HTERT RPE-1 (cell line): ENCODE data around the gene CRABP1.

Experiments used
- in situ Hi-C: fragments of 300-500 bp; cut with MboI; formaldehyde crosslinking; loops from 4 replicates; pipeline ENCODE4 v1.14.3; 2020; ENCODE audit warnings: low sequenced_read_pairs

CRABP1 gene

GRCh38 chr15:78316283-78317083, 23.7 kb upstream of the CRABP1 start:
- in situ Hi-C loops: no loop called here

- in situ Hi-C loops: no loop called here
Observed at GRCh38 chr15:78317145-78317836, 22.9 kb upstream of the CRABP1 start.

- in situ Hi-C loops: no loop called here
Observed at GRCh38 chr15:78319588-78319987, 20.6 kb upstream of the CRABP1 start.

DNA sequence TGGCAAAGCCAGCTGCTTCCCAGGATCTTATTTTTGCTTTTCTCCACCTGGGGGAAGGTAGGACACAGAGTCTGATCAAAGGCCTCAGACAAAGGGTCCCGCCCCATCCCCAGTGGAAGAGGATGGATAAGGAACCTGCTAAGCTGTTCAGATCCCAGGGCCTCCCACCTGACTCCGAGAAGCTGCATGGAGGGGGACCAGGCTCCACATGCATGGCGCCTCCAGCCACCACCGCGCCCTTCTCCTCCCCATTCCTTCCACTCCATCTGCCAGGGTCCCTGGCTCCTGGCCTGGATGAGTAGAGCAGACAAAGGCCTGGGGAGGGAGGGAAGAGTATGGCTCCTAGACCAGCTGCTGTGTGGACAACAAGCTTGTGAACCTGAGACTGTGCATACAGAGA, 20.0 kb upstream of the CRABP1 start:
- in situ Hi-C loops: no loop called here

GRCh38 chr15:78321041-78321570, 19.0 kb upstream of the CRABP1 start:
- in situ Hi-C loops: no loop called here

DNA sequence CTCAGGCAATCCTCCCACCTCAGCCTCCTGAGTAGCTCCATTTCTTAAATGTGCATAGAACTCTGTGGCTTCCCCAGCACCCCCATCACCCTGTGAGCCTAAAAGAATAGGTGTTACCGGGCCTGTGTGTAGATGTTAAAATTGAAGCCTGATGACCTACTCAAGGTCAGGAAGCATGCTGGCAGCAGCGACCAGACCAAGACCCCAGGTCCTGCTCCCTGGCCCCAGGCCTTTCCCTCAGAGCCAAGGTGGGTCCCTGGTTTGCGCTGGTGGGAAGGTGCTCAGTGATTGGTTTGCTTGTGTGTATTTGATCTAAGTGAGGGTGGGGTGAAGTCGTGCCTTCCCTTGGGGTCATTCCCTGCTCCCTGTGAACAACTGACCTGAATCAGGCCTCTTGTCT, 18.4 kb upstream of the CRABP1 start:
- in situ Hi-C loops: no loop called here

DNA sequence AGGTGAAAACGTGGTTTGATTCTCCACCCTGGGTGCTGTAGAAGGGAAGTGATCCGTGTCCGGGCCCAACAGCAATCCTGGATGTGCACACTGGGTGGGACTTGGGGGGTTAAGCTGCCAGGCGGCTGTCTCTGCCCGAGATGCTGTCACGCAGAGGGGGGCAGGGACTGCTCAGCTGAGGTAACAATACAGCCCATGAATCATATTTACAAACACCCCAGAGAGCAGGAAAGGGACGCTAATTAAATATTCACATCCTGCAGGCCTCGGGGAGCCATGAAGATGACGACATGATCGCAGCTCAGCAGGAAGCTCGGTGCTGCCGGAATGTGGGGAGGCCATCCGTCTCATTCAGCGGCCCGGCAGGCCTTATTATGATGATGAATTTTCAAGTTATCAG, 17.9 kb upstream of the CRABP1 start:
- in situ Hi-C loops: no loop called here

DNA sequence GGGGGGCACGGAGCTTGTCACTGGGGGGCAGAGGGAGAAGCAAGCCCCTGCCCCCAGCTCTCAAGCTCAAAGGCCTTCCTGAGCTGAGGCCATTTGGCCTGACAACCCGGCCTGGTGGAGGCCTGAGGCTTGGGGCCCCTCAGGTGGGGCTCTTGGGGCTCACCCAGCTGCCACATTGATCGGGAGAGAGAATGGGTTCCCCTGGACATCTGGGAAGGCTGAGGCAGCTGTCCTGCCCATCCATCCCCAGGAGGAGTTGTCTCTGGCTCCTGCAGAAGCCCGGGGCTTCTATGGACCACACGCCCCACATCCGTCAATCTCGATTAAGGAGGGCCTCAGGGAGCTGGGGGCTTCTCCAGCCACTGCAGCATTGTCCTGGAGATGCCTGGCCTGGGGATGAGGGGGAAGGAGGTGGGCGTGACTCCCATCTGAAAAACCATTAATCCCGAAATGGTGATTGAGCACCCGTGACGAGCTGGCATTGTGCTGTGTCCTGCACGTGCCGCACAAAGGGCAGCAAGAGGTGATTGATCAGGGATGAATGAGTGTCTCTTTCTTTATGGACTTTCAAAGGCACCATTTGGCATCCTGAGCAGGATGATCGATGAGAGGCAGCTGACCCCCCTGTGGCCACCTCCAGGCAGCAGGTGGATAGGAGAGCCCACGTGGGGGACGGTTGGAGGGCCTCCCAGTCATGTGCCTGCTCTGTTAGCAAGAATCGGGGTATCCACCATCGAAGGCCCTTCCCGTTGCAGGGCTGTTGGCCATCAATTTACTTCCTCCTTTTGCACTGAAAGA, 17.2 kb upstream of the CRABP1 start:
- in situ Hi-C loops: no loop called here

- in situ Hi-C loops: no loop called here
Observed at GRCh38 chr15:78323693-78324092, 16.5 kb upstream of the CRABP1 start.

DNA sequence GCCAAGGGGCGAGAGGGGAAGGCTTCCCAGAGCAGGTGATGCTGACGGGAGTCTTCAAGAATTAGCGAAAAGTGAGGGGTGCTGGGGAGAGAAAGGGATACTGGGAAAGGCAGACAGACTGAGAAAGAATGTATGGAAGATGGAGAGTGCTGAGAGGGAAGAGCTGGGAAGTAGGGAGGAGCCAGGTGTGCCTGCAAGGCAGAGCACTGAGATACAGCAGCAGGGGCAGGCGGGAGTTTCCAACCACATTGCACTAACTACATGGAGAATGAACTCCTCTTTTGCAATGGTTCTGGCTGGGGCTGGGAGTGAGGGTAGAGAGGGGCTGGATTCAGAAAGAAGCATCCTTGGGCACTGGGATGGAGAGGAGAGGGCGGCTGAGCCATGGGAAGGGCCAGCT, 16.0 kb upstream of the CRABP1 start:
- in situ Hi-C loops: no loop called here

GRCh38 chr15:78325092-78325843, 14.9 kb upstream of the CRABP1 start:
- in situ Hi-C loops: no loop called here

- in situ Hi-C loops: no loop called here
Observed at GRCh38 chr15:78327466-78327865, 12.7 kb upstream of the CRABP1 start.

- in situ Hi-C loops: no loop called here
Observed at GRCh38 chr15:78329625-78330024, 10.5 kb upstream of the CRABP1 start.

DNA sequence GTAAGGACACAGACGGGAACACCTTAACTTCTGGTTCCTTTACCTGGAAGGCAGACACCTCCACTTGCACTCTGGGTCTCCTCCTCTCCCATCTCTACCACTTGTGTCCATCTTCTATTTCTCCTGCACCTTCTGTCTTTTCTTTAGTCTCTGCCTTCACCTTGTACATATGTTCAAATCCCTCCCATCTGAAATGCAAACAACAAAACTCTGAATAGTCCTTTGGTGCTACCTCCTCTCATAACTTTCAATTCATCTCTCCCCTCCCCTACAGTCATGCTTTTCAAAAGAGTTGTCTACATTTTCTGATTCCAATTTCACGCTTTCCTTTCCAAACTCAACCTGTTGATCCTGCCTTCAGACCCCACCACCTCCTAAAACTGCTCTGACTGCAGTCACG, 5.3 kb upstream of the CRABP1 start:
- in situ Hi-C loops: no loop called here

DNA sequence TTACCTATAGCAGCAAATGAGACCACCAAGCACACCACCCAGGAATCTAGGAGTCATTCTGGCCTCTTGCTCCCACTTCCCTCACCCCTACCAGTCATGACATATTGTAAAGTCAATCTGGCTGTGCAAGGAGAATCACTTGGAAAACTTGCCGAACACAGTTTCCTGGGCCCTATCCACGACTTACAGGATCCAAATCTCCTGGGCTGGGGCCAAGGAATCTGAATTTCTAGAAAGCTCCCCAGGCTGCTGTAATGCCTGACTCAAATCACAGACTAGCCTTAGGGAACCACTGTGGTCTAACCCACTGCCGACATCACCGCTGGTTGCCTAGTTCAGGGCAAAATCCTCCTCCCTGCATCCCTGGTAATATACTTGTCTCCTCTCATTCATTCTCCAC, 4.2 kb upstream of the CRABP1 start:
- in situ Hi-C loops: no loop called here

DNA sequence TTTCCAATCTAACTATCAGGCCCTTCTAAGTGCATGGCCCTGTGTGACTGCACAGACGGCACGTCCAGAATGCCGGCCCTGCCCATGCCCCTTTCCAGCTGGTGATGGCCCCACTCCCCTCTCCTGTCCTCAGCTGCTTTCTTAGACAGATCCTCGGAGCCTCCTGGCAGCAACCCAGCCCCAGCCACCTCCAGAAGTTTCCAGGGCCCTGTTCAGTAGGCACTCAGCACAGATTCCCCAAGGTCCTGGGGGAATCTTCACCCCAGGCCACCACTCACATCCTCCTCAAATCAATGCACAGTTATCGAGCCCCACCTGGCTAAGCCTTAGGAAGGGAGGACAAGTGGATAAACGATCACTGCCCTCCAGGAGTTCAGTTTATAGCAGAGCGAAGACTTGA, 1.4 kb upstream of the CRABP1 start:
- in situ Hi-C loops: no loop called here

GRCh38 chr15:78339559-78339958, 594 bp upstream of the CRABP1 start:
- in situ Hi-C loops: no loop called here

DNA sequence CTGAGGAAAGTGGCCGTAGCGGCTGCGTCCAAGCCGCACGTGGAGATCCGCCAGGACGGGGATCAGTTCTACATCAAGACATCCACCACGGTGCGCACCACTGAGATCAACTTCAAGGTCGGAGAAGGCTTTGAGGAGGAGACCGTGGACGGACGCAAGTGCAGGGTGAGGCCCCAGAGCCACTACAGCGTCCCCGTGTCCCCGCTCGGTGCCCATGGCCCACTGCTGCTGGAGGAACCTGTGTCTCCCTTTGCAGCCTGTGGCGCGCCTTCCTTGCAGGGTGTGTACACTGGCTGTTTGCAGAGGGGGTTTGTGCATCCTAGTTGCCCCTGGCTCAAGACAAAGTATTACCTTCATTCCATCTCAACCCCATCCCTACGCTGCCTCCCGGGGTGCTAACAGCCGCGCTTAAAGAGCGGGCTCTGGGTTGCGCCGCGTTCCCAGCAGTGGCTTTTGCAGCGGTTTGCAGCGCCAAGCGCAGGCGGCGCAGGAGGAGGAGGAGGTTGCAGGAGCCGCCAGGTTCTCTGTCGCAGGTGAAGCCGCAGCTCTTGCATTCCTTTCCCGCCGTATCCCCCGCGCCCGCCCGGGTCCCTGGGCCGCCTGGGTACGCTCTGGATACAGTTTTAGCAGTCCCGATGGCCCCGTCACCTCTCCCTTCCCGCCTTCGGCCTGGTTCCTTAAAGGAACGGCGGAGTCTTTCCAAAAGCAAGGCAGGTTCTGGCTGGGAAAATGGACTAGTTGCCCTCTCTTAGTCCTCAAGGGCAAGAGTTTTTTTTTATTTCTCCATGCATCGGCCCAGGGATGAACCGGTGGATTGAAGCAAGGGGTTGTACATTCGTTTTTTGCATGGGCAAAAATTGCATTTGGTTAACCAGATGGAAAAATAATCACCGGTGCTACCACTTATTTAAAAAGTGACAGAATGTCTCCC, 1.2 kb downstream of the CRABP1 start:
- in situ Hi-C loops: no loop called here

GRCh38 chr15:78342021-78342420, 1.9 kb downstream of the CRABP1 start:
- in situ Hi-C loops: no loop called here
